Neural progenitor cell (in vitro differentiated cells): ENCODE measurements around the gene DCTN2. TPM values are rescaled to one million over a fixed set of nuclear protein-coding genes. Genes with fewer than 3 reads are reported as not detected.
A peak's percentile ranks its signal among the peaks of the same experiment; 100 is the strongest.

ENCODE experiments used
- DNase-seq: peaks from one replicate; pipeline ENCODE4 v3.0.0-alpha.2; 2016; ENCODE audit warnings: low spot score
- H2AFZ ChIP-seq: fragments of 200-600 bp; sonication (generic); replicated peaks from 2 replicates; pipeline ENCODE4 v1.6.1; 2016; ENCODE audit warnings: antibody characterized with exemption
- H3F3A ChIP-seq: fragments of 200-600 bp; sonication (generic); 2 replicates; pipeline ENCODE4 v1.6.1; 2016; ENCODE audit warnings: antibody characterized with exemption, low read depth
- H3K27ac ChIP-seq: fragments of 200-600 bp; sonication (generic); 2 replicates; pipeline ENCODE4 v1.5.1; 2016; ENCODE audit warnings: mild to moderate bottlenecking
- H3K27me3 ChIP-seq: fragments of 200-600 bp; sonication (generic); 2 replicates; pipeline ENCODE4 v1.6.1; 2016; ENCODE audit warnings: mild to moderate bottlenecking, moderate library complexity
- H3K36me3 ChIP-seq: fragments of 200-600 bp; sonication (generic); 2 replicates; pipeline ENCODE4 v1.5.1; 2016
- H3K4me1 ChIP-seq: fragments of 200-600 bp; sonication (generic); 2 replicates; pipeline ENCODE4 v1.6.1; 2016; ENCODE audit warnings: mixed run types
- H3K4me2 ChIP-seq: fragments of 200-600 bp; sonication (generic); 2 replicates; pipeline ENCODE4 v1.6.1; 2016
- H3K4me3 ChIP-seq: fragments of 200-600 bp; sonication (generic); 2 replicates; pipeline ENCODE4 v1.5.1; 2016
- H3K79me2 ChIP-seq: fragments of 200-600 bp; sonication (generic); 2 replicates; pipeline ENCODE4 v1.6.1; 2016; ENCODE audit warnings: low read depth
- H3K9ac ChIP-seq: fragments of 200-600 bp; sonication (generic); 2 replicates; pipeline ENCODE4 v1.6.1; 2016
- H3K9me3 ChIP-seq: fragments of 200-600 bp; sonication (generic); 2 replicates; pipeline ENCODE4 v1.5.1; 2016; ENCODE audit warnings: low read depth
- H4K20me1 ChIP-seq: fragments of 200-600 bp; sonication (generic); 2 replicates; pipeline ENCODE4 v1.6.1; 2016; ENCODE audit warnings: low read depth
- H3K27ac Mint-ChIP-seq: 3 replicates; pipeline ENCODE4 v1.8.0; 2021; ENCODE audit warnings: mixed read lengths
- H3K27me3 Mint-ChIP-seq: 2 replicates; pipeline ENCODE4 v1.8.0; 2022; ENCODE audit warnings: low read depth, mild to moderate bottlenecking, inconsistent platforms, moderate library complexity, mixed read lengths; ENCODE audit not compliant: insufficient read depth
- H3K36me3 Mint-ChIP-seq: 3 replicates; pipeline ENCODE4 v1.8.0; 2021; ENCODE audit warnings: mixed read lengths
- H3K4me1 Mint-ChIP-seq: 3 replicates; pipeline ENCODE4 v1.8.0; 2021; ENCODE audit warnings: mixed read lengths
- H3K4me3 Mint-ChIP-seq: 3 replicates; pipeline ENCODE4 v1.8.0; 2021; ENCODE audit warnings: mild to moderate bottlenecking, moderate library complexity, mixed read lengths
- H3K9me3 Mint-ChIP-seq: 3 replicates; pipeline ENCODE4 v1.8.0; 2020; ENCODE audit warnings: mixed read lengths
- CTCF ChIP-seq: fragments of 200-600 bp; sonication (generic); IDR thresholded peaks from 2 replicates; pipeline ENCODE4 v1.5.1; 2017; ENCODE audit warnings: antibody characterized with exemption, mild to moderate bottlenecking
- EZH2 ChIP-seq: fragments of 200-600 bp; sonication (generic); IDR thresholded peaks from 2 replicates; pipeline ENCODE4 v1.6.1; 2017; ENCODE audit warnings: antibody characterized with exemption, mild to moderate bottlenecking, moderate library complexity
- EZH2phosphoT487 ChIP-seq: fragments of 200-600 bp; sonication (generic); IDR thresholded peaks from 2 replicates; pipeline ENCODE4 v1.6.1; 2017; ENCODE audit warnings: antibody characterized with exemption
- total RNA-seq: library from RNA; depleted of rRNA; stranded (reverse); fragments of >200 nt; gene quantifications from 2 replicates; pipeline ENCODE4 v1.2.3, GENCODE V29; 2015; ENCODE audit warnings: low replicate concordance

The DCTN2 gene
- total RNA-seq, 1 donor from 2014 or later: 147 TPM

DNA sequence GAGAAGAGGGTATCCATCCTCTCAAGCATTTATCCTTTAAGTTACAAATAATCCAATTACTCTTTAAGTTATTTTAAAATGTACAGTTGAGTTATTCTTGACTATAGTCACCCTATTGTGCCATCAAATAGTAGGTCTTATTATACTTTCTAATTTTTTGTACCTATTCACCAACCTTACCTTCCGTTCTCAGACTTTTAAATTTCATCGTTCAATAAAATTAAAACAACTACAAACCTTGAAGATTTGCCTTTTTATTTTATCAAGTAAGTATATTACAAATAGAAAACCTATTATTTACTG, 972 bp upstream of the DCTN2 start:
- no peak overlapping the region for H3K9ac ChIP-seq
- TF ChIP-seq EZH2 (no peak), CTCF (no peak), EZH2phosphoT487 (no peak)
- H3K4me1 ChIP-seq: peaks cover 29% of the 10 kb centered on the region
- Mint-ChIP-seq H3K27me3 (peaks cover 35% of the 10 kb centered on the region), H3K9me3 (no peaks in the 10 kb centered on the region), H3K36me3 (no peaks in the 10 kb centered on the region), H3K4me3 (no peak overlapping the region), H3K4me1 (peaks cover 46% of the 10 kb centered on the region), H3K27ac (no peak overlapping the region)
- no peak for DNase-seq
- no peak overlapping the region for H3K4me2 ChIP-seq
- peaks cover 42% of the 10 kb centered on the region for H4K20me1 ChIP-seq
- H3K27me3 ChIP-seq: peaks cover 24% of the 10 kb centered on the region
- H3F3A ChIP-seq: peaks cover 31% of the 10 kb centered on the region
- H3K9me3 ChIP-seq: no peaks in the 10 kb centered on the region
- no peak overlapping the region for H3K27ac ChIP-seq
- peaks cover 51% of the 10 kb centered on the region for H3K79me2 ChIP-seq
- H2AFZ ChIP-seq: no peak overlapping the region
- H3K36me3 ChIP-seq: no peaks in the 10 kb centered on the region
- H3K4me3 ChIP-seq: no peak overlapping the region

DNA sequence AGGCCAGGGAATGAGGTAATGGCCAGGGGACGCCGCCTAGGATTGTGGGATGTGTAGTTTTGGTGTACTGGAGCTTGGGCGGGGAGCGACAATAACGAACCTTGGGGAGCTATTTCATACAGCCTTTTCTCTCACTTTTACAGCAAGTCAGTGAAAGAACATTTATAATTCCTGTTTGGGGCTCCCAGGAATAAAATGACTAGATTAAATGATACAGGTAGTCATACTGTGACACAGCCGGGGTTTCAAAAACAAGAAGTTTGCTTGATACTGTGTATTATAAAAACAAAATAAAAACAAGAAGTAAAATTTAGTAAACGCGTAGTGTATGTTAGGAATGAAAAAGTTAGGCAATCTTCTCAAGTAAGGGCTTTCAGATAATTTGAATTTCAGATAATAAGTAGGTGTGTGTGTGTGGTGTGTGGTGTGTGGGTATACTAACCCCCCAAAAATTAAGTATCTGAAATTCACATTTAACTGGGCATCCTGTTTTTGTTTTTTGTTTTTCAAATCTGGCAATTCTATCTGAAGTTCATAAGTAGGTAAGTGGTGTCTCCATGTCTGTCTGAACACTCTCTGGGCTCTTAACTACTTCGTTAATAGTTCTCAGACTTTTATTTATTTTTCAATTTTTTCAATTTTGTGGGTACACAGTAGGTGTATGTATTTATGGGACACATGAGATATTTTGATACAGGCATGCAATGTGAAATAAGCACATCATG, 458 bp upstream of the DCTN2 start:
- peak overlapping the region; percentile 93 for H3K4me3 ChIP-seq
- no peaks in the 10 kb centered on the region for H3K36me3 Mint-ChIP-seq

DNA sequence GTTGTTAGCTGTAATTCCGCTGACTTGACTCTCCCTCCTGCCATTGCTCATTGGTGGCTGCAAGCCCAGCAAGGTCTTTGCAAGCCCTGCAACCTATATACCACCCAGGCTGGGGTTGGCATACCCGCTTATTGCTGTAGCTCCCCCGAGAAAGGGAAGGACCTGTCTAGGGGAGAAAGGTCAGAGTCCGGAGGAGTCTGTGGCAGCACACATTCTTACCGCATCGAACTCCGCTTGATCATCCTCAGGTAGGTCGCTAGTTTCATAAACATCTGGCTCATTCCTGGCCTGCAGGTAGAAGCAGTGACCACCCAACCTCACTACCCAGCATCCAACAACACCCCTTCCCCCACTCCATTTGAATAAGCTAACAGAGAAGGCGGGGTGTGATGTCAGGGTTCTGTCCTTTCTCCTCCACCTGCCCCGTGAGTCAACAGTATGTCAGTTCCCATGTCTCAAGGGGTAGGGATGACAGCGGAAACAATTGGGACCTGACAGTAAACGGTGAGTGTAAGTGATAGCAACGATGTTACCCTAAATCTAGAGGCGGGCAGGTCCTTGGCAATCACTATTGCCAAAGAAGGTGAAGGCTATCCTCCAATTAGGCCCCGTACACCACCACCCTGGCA, 1.1 kb downstream of the DCTN2 start:
- peaks cover 18% of the 10 kb centered on the region for H3F3A ChIP-seq
- H3K27ac ChIP-seq: no peak overlapping the region
- H2AFZ ChIP-seq: no peak overlapping the region
- TF ChIP-seq EZH2phosphoT487 (no peak), EZH2 (no peak), CTCF (no peak)
- peak overlapping the region; percentile 93 for H3K4me3 ChIP-seq
- H3K9ac ChIP-seq: peak overlapping the region; percentile 98
- peaks cover 27% of the 10 kb centered on the region for H4K20me1 ChIP-seq
- H3K36me3 Mint-ChIP-seq: peaks cover 3% of the 10 kb centered on the region
- peaks cover 24% of the 10 kb centered on the region for H3K27me3 ChIP-seq
- no peaks in the 10 kb centered on the region for H3K9me3 ChIP-seq
- peaks cover 27% of the 10 kb centered on the region for H3K27me3 Mint-ChIP-seq
- H3K4me1 ChIP-seq: peaks cover 15% of the 10 kb centered on the region
- no peaks in the 10 kb centered on the region for H3K9me3 Mint-ChIP-seq
- peaks cover 30% of the 10 kb centered on the region for H3K4me1 Mint-ChIP-seq
- H3K79me2 ChIP-seq: peaks cover 40% of the 10 kb centered on the region
- peak overlapping the region; percentile 97 for H3K4me3 Mint-ChIP-seq
- peak overlapping the region; percentile 92 for H3K4me2 ChIP-seq
- H3K27ac Mint-ChIP-seq: peak overlapping the region; percentile 96
- no peak for DNase-seq
- H3K36me3 ChIP-seq: no peaks in the 10 kb centered on the region

More for the DNA sequence above, 458 bp upstream of the DCTN2 start:
- Histone ChIP-seq H3F3A (peaks cover 26% of the 10 kb centered on the region), H3K36me3 (no peaks in the 10 kb centered on the region), H2AFZ (peak overlapping the region; percentile 6), H3K27ac (no peak overlapping the region), H3K27me3 (peaks cover 24% of the 10 kb centered on the region), H3K9me3 (no peaks in the 10 kb centered on the region), H4K20me1 (peaks cover 37% of the 10 kb centered on the region), H3K4me1 (peaks cover 24% of the 10 kb centered on the region), H3K9ac (no peak overlapping the region), H3K79me2 (peaks cover 51% of the 10 kb centered on the region), H3K4me2 (peak overlapping the region; percentile 92)
- Mint-ChIP-seq H3K4me1 (peaks cover 41% of the 10 kb centered on the region), H3K27ac (peak overlapping the region; percentile 96), H3K4me3 (peak overlapping the region; percentile 97), H3K27me3 (peaks cover 36% of the 10 kb centered on the region), H3K9me3 (no peaks in the 10 kb centered on the region)
- no peak for DNase-seq
- TF ChIP-seq CTCF (no peak), EZH2phosphoT487 (no peak), EZH2 (no peak)
